GM18868 (cell line): ENCODE data around the gene SNX9.

Experiments used
- ATAC-seq: cut with Tn5 transposase; IDR thresholded peaks from one replicate; pipeline ENCODE4 v1.9.1; 2021; ENCODE audit warnings: mild to moderate bottlenecking, moderate library complexity; ENCODE audit not compliant: unreplicated experiment

Gene SNX9

GRCh38 chr6:157800420-157801237 lies 22.4 kb upstream of the SNX9 start:
- ATAC-seq = peak; percentile 96

DNA sequence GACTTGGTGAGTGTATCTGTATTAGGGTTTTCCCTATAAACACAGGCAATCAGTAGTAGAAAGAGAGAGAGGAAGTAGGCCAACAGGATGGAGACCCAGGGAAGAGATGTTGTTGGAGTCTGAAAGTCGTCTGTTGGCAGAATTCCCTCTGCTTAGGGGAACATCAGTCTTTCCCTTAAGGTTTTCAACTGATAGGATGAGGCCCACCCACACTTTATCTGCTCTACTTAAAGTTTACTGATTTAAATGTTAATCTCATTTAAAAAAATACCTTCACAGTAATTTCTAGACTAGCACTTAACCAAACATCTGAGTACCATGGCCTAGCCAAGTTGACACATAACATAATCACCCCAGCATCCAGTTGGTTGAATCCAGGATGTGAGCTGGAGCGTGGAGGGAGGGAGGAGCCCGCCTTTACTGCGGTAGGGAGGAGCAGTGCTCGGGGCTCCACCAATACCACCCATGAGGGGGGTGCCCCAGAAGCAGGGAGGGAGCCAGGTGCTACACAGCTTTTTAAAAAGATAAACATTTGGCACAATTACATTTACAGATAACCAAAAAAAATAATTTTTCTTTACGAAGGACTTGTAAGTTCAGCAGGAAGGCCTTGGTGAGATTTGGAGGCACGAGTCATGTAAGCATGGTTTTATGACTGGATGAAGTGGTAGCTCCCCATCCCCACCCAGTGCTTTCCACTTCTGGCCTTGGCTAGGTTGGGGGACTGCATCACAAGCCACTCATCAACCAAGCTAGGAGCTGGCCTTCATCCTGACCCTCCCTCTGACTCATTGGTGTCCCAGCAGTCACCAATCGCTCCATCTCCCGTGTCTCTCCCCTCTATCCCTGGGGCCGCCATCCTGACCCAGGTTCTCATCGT lies 18.4 kb upstream of the SNX9 start:
- no peak for ATAC-seq

DNA sequence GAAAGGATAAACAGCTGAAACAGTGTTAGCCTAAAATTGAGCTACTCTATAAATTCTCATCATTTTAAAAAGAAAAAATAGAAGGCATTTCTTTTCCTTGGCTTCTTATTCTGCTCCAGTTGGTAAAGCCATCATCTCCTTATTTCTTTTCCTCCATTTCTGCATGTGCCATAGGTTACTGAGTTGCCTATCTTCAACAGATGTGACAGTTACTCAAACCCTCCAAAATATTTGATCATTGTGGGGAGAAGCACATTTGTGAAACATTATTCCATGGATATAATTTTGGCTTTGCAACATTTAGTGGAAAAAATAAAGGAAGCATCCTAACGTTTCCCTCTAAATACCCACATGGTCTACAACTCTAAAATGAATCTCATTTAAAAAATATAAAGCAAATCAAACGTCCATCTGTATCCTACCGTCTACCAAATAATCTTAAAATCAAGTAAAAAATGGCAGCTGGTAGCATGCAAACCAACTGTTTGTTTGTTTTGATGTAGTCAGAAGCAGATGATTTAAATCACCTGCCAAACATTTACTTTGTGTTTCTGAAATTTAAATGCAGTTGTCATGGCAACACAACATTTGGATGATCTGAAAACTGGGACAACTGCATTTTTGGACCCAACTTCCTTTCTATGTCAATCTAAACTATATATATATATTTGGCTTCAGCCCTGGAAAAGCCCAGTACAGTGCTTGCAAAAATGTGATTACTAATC lies 16.8 kb upstream of the SNX9 start:
- ATAC-seq = no peak

GRCh38 chr6:157806856-157807215 lies 16.2 kb upstream of the SNX9 start:
- no peak for ATAC-seq

DNA sequence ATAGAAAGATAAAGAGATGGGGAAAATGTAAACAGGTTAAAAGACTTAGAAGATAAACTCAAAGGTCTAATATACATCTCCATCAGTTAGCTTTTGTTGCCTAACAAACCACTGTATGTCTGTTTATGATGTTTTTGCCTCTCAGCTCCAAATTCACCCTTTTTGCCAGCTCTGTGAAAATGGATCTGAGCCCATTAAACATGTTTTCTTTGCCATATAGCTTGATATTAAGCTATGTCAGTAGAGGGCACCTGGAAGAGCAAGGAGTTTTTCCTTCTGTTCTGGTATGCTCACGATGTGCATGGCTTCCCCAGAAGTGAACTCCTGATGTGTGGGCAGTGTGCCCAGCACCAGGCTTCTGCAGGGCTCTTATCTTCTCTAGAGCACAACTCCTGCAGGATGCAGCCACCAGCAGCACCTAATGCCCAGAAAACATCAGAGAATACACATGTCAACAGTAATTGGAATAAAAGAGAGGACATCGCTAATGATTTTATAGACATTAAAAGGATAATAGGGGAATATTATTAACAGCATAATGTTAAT lies 14.6 kb upstream of the SNX9 start:
- ATAC-seq = no peak

- ATAC-seq = no peak
Measured at GRCh38 chr6:157809613-157810012, 13.4 kb upstream of the SNX9 start.

- no peak for ATAC-seq
Measured at GRCh38 chr6:157811137-157811475, 11.9 kb upstream of the SNX9 start.

DNA sequence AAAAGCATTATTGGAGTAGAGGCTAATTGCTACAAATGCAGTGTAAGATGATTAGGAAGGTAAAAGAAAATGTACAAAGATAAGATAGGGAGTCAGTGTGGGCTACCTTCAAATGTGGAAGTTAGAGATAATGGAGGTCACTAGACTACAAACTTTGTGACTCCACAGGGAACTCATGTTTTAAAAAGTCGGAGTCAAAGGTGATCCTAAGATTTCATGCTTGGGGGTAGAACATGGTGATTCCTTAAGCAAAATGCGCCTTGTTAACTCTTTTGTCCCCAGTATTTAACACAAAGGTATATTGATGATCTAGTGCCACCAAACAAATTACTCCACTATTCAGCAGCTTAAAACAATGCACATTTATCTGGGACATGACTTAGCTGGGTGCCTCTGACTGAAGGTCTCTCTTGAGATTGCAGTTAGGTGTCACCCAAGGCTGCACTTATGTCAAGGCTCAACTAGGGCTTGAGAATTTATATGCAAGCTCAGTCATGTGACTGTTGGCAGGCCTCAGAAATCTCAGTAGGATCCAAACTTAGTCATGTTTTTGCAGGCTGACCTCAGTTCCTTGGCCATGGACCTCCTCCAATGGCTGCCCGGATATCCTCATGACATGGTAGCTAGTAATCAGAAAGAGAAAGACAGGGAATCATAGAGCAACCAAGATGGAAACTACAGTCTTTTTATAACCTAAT lies 11.4 kb upstream of the SNX9 start:
- no peak for ATAC-seq

- ATAC-seq = no peak
Measured at GRCh38 chr6:157812425-157813171, 10.4 kb upstream of the SNX9 start.

- no peak for ATAC-seq
Measured at GRCh38 chr6:157813191-157813590, 9.9 kb upstream of the SNX9 start.

DNA sequence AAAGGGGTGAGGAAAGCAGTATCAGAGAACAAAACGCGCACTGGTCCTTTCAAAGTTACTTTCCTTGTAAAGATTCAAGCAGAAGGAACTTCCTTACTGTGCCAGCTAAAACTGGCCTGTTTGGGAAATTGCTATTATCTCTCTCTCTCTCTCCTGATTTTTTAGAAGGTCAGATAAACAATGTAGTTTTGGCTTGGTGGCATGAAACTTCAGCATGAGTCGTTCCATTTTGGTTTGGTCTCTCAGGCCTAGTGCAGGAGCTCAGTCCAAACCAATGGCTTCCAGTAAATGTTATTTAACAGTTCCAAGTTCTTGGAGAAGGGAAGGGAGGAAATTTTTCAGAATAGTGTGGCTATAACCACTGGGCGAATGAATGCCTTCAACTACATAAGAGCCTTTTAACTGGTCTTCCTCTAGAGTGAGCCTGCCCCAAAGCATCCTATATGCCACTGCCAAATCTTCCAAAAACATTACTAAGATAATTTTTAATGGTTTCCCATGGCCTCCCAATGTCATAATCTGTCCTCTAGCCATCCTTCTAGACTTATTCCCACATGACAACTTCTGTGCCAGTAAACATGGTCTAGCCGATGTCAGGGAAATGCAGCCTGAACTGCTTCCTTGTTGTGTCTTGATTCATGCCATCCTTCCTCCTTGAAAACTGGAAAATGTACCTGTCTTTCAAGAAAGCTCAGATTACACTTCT lies 9.1 kb upstream of the SNX9 start:
- no peak for ATAC-seq

DNA sequence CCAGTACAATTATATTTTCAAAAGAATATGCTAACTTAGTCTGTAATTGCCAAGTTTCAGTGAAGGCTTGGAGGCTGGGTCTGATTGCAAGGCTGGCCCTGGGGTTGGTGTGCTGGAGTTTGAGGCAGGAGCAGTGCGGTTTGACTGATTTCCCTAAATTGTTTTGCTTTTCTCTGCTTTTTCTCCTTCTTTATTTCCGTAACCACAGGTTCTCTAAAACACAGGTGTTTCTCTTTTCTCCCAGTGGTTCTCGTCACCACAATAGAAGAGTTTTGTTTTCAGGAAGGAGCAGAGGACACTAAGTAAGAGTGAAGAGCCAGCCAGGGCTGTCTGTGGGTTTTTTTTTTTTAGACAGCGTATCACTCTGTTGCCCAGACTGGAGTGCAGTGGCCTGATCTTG lies 8.2 kb upstream of the SNX9 start:
- ATAC-seq = peak; percentile 65

- ATAC-seq = no peak
Measured at GRCh38 chr6:157821342-157822033, 1.6 kb upstream of the SNX9 start.

DNA sequence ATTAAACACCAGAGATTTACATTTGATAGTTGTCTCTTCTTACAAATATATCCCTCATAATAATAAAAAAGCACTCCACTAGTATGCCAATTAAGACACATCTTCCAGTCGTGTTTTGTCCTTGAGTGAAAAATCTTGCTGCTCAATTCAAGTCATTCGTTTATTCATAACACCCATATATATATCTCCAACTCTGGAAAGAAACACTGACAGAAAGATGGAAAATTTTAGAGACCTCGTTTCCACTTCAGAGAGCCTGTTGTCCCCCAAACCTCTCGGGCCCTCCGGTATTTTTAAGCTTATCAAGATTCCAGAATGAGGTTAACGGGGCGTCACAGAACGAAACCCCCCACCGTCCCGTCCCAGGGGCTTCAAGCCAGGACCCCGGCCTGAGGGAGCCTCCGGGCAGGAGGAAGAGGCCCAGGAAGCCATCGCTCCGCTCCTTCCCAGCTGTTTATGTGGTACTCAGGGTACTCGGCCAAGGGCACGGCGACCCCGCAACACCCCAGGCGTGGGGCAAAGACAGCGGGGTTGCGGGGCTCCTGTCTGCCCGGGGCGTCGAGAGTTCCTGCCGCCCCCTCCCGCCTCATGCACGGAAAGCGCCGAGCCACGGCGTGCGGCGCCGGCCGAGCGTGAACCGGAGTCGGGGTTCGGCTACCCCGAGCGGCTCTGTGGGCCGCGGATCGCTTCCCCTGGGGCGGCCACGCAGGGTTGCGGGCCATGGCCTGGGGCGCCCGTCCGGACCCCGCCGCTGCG lies 623 bp upstream of the SNX9 start:
- peak; percentile 2 for ATAC-seq

- peak; percentile 63 for ATAC-seq
Measured at GRCh38 chr6:157823528-157824370, 703 bp downstream of the SNX9 start.

DNA sequence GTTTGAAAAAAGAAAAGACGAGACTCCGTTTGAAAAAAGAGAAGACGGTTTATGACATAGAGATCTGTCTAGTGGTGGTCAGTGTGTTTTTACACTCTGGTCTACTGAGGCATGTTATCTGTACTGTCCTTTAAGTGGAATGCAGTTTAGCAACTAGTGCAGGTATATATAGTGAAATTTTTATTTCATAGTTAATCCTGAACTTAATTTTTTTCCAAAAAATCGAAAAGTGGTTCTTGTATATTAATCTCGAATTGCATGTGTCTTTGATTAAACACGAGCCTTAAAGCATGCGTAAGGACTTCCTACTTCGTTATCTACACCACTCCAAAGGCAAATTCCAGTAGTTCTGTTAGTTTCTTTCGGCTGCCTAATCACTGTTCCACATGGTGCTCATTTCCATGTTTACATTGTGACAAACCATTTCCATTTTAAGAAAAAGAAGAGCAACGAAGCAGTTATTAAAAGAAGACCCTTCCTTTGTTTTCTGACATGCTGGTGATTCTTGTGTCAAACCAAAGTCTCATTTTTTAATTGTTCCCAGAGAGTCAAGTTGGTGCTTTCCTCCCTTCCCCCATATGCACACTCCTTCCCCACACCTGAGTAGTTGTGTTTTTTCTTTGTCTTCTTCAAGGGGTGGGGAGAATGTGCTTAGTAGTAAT lies 2.3 kb downstream of the SNX9 start:
- no peak for ATAC-seq
